PC-3 (cell line): ENCODE data around the gene NAV1. TPM values are rescaled to one million over a fixed set of nuclear protein-coding genes. Genes with fewer than 3 reads are reported as not detected.
A peak's percentile ranks its signal among the peaks of the same experiment; 100 is the strongest.
"Not testable (repeated sequence)": the region's sequence is repeated elsewhere in the genome, so short reads cannot be mapped to it uniquely, and the experiment has no call there.

Source experiments
- ATAC-seq: fragments of 200-7000 bp; cut with Tn5 transposase; 2 replicates; pipeline ENCODE4 v1.9.1; 2020; ENCODE audit warnings: mild to moderate bottlenecking, moderate library complexity
- BruUV-seq: library from RNA; stranded (reverse); fragments of 400-500 nt; replicated peaks from 2 replicates; lab custom pipeline; 2021; lab: Mats Ljungman, UMichigan
- CTCF ChIA-PET: fragments of 300-600 bp; sonication (Branson Sonifier 250); formaldehyde crosslinking; loops from one replicate; lab custom pipeline; 2022; ENCODE audit warnings: antibody characterized with exemption; lab: Charles Lee
- POLR2A ChIA-PET: fragments of 300-600 bp; sonication (Branson Sonifier 250); formaldehyde crosslinking; loops from one replicate; lab custom pipeline; 2022; ENCODE audit warnings: antibody characterized with exemption; ENCODE audit not compliant: unreplicated experiment; lab: Charles Lee
- DNase-seq: peaks from one replicate; pipeline ENCODE4 v3.0.0-alpha.2; 2015
- H2AFZ ChIP-seq: fragments of 300-600 bp; sonication (generic); 2 replicates; pipeline ENCODE4 v1.6.0; 2016; ENCODE audit warnings: antibody characterized with exemption, low read length
- H3F3A ChIP-seq: fragments of 300-600 bp; sonication (generic); one replicate; pipeline ENCODE4 v1.6.0; 2017; ENCODE audit warnings: antibody characterized with exemption, low read length, control low read depth, mild to moderate bottlenecking; ENCODE audit not compliant: unreplicated experiment
- H3K27ac ChIP-seq: fragments of 300-600 bp; sonication (generic); 2 replicates; pipeline ENCODE4 v1.5.1; 2016; ENCODE audit warnings: mild to moderate bottlenecking, low read length
- H3K27me3 ChIP-seq: fragments of 300-600 bp; sonication (generic); 2 replicates; pipeline ENCODE4 v1.6.1; 2016; ENCODE audit warnings: low read length, mixed read lengths
- H3K36me3 ChIP-seq: fragments of 300-600 bp; sonication (generic); 2 replicates; pipeline ENCODE4 v1.6.1; 2016; ENCODE audit warnings: low read depth, mixed run types, low read length, mixed read lengths
- H3K4me1 ChIP-seq: fragments of 300-600 bp; sonication (generic); 2 replicates; pipeline ENCODE4 v1.5.1; 2016; ENCODE audit warnings: low read length; ENCODE audit not compliant: insufficient read depth
- H3K4me2 ChIP-seq: fragments of 300-600 bp; sonication (generic); 2 replicates; pipeline ENCODE4 v1.6.0; 2016; ENCODE audit warnings: low read length
- H3K4me3 ChIP-seq: fragments of 300-600 bp; sonication (generic); 2 replicates; pipeline ENCODE4 v1.5.1; 2016; ENCODE audit warnings: mild to moderate bottlenecking, low read length, mixed read lengths
- H3K79me2 ChIP-seq: fragments of 300-600 bp; sonication (generic); 2 replicates; pipeline ENCODE4 v1.6.1; 2017; ENCODE audit warnings: low read length, mixed read lengths
- H3K9ac ChIP-seq: fragments of 300-600 bp; sonication (generic); 2 replicates; pipeline ENCODE4 v1.6.0; 2016; ENCODE audit warnings: mild to moderate bottlenecking, low read length
- H3K9me2 ChIP-seq: fragments of 300-600 bp; sonication (generic); replicated peaks from 2 replicates; pipeline ENCODE4 v1.6.1; 2016; ENCODE audit warnings: mixed run types, low read length, mixed read lengths
- H3K9me3 ChIP-seq: fragments of 300-600 bp; sonication (generic); 2 replicates; pipeline ENCODE4 v1.6.1; 2016; ENCODE audit warnings: low read length, mixed read lengths
- H4K20me1 ChIP-seq: fragments of 300-600 bp; sonication (generic); 2 replicates; pipeline ENCODE4 v1.6.1; 2016; ENCODE audit warnings: low read length, mixed read lengths
- CTCF ChIP-seq: fragments of 300-600 bp; sonication (generic); conservative IDR thresholded peaks from 2 replicates; pipeline ENCODE4 v1.5.1; 2017; ENCODE audit warnings: antibody characterized with exemption, low read depth, mild to moderate bottlenecking, low read length
- EZH2 ChIP-seq: fragments of 300-600 bp; sonication (generic); IDR thresholded peaks from one replicate; pipeline ENCODE4 v1.6.1; 2017; ENCODE audit warnings: antibody characterized with exemption, mild to moderate bottlenecking, low read length; ENCODE audit not compliant: unreplicated experiment
- EZH2phosphoT487 ChIP-seq: fragments of 300-600 bp; sonication (generic); IDR thresholded peaks from 2 replicates; pipeline ENCODE4 v1.6.1; 2018; ENCODE audit warnings: mild to moderate bottlenecking, antibody characterized with exemption, low read length, borderline replicate concordance
- intact Hi-C: fragments of 100-400 bp; cut with micrococcal nuclease; formaldehyde crosslinking; loops from 2 replicates; pipeline ENCODE4 v1.9.0; 2023
- total RNA-seq: library from RNA; depleted of rRNA; stranded (reverse); fragments of >200 nt; gene quantifications from 2 replicates; pipeline ENCODE4 v1.2.3, GENCODE V29; 2014

Gene NAV1
- total RNA-seq, 1 experiment from 2014 or later, result 2.6 TPM

GRCh38 chr1:201516511-201517127 lies 22.3 kb upstream of the NAV1 start:
- intact Hi-C loops, result no loop called here
- H3K9me3 ChIP-seq, result no peaks in the 10 kb centered on the region
- no peaks in the 10 kb centered on the region for H3K79me2 ChIP-seq
- TF ChIP-seq EZH2, result no peak
- TF ChIP-seq CTCF, result no peak
- TF ChIP-seq EZH2phosphoT487, result no peak
- POLR2A ChIA-PET, result no interaction called here
- peaks cover 46% of the 10 kb centered on the region for H3K4me1 ChIP-seq
- no peaks in the 10 kb centered on the region for H3K9me2 ChIP-seq
- no TSS peak for BruUV-seq
- H4K20me1 ChIP-seq, result no peaks in the 10 kb centered on the region
- DNase-seq (no peak), ATAC-seq (no peak)
- CTCF ChIA-PET, result interaction anchor here (0.6 to 1.0 kb wide), 2 partner anchors 13 to 35 kb away, joined by 4 to 5 read pairs; no protein-coding TSS in a partner anchor
- H3K4me2 ChIP-seq, result no peak overlapping the region
- H3K36me3 ChIP-seq, result no peaks in the 10 kb centered on the region; the same call in 1 of the 2 replicates
- H3K27ac ChIP-seq, result 0 out of 2 replicates have a peak overlapping the region, but pooled peaks have one; percentile 58
- no peak overlapping the region for H2AFZ ChIP-seq
- H3F3A ChIP-seq, result no peaks in the 10 kb centered on the region
- no peak overlapping the region for H3K4me3 ChIP-seq
- no peaks in the 10 kb centered on the region for H3K27me3 ChIP-seq
- no peak overlapping the region for H3K9ac ChIP-seq

GRCh38 chr1:201517631-201518030 lies 21.3 kb upstream of the NAV1 start:
- intact Hi-C loops, result no loop called here
- TF ChIP-seq CTCF (no peak), EZH2 (no peak), EZH2phosphoT487 (no peak)
- Histone ChIP-seq H3K27me3 (no peaks in the 10 kb centered on the region), H4K20me1 (no peaks in the 10 kb centered on the region), H3K36me3 (no peaks in the 10 kb centered on the region; the same call in 1 of the 2 replicates), H3K9me3 (no peaks in the 10 kb centered on the region), H3K4me1 (peaks cover 35% of the 10 kb centered on the region), H3K4me3 (no peak overlapping the region), H3K27ac (peak overlapping the region; percentile 58), H3K4me2 (peak overlapping the region; percentile 38), H3K9me2 (no peaks in the 10 kb centered on the region), H3K9ac (no peak overlapping the region), H3F3A (no peaks in the 10 kb centered on the region), H3K79me2 (no peaks in the 10 kb centered on the region), H2AFZ (peak overlapping the region; percentile 43; the same call in 1 of the 2 replicates)
- ChIA-PET POLR2A (no interaction called here), CTCF (no interaction called here)
- no TSS peak for BruUV-seq
- ATAC-seq (peak; percentile 49), DNase-seq (peak; percentile 80)

GRCh38 chr1:201518071-201518470 lies 20.9 kb upstream of the NAV1 start:
- H3K27ac ChIP-seq, result peak overlapping the region; percentile 58
- H3K9me3 ChIP-seq, result no peaks in the 10 kb centered on the region
- H3K4me1 ChIP-seq, result peaks cover 33% of the 10 kb centered on the region
- H3K79me2 ChIP-seq, result no peaks in the 10 kb centered on the region
- no peaks in the 10 kb centered on the region for H3K9me2 ChIP-seq
- no peak for ATAC-seq
- no peak for TF ChIP-seq CTCF
- no peak for TF ChIP-seq EZH2
- TF ChIP-seq EZH2phosphoT487, result no peak
- H3K4me2 ChIP-seq, result peak overlapping the region; percentile 38
- H2AFZ ChIP-seq, result peak overlapping the region; percentile 43; the same call in 1 of the 2 replicates
- POLR2A ChIA-PET, result no interaction called here
- H4K20me1 ChIP-seq, result no peaks in the 10 kb centered on the region
- no peak for DNase-seq
- CTCF ChIA-PET, result no interaction called here
- no peaks in the 10 kb centered on the region for H3F3A ChIP-seq
- intact Hi-C loops, result no loop called here
- H3K27me3 ChIP-seq, result no peaks in the 10 kb centered on the region
- no peak overlapping the region for H3K9ac ChIP-seq
- BruUV-seq, result no TSS peak
- H3K4me3 ChIP-seq, result no peak overlapping the region
- H3K36me3 ChIP-seq, result no peaks in the 10 kb centered on the region

GRCh38 chr1:201520046-201520575 lies 18.8 kb upstream of the NAV1 start:
- BruUV-seq, H4K20me1 ChIP-seq, H3F3A ChIP-seq, intact Hi-C loops, H3K4me2 ChIP-seq, POLR2A ChIA-PET, H3K36me3 ChIP-seq, H3K27ac ChIP-seq, H3K9ac ChIP-seq, H2AFZ ChIP-seq, DNase-seq, CTCF ChIA-PET, H3K9me2 ChIP-seq, H3K27me3 ChIP-seq, H3K4me3 ChIP-seq, ATAC-seq, H3K9me3 ChIP-seq, H3K79me2 ChIP-seq: not testable (repeated sequence)
- H3K4me1 ChIP-seq, result peaks cover 32% of the 10 kb centered on the region
